H1 (cell line): ENCODE results near the gene PDCL3. TPM values are rescaled to one million over a fixed set of nuclear protein-coding genes. Genes with fewer than 3 reads are reported as not detected.
A peak's percentile ranks its signal among the peaks of the same experiment; 100 is the strongest.

Experiments used
- CTCF ChIA-PET: fragments of 300-600 bp; sonication (Branson Sonifier 250); formaldehyde crosslinking; loops from one replicate; lab custom pipeline; 2021; ENCODE audit not compliant: partially characterized antibody; lab: Charles Lee
- POLR2A ChIA-PET: fragments of 300-600 bp; sonication (Branson Sonifier 250); formaldehyde crosslinking; loops from one replicate; lab custom pipeline; 2021; ENCODE audit warnings: inconsistent platforms; ENCODE audit not compliant: partially characterized antibody; lab: Charles Lee
- DNase-seq, 2 experiments: peaks; one replicate each; pipeline versions ENCODE4 v3.0.0 to v3.0.0-alpha.2; 2010 to 2022; ENCODE audit warnings: low spot score in 2 of 2, low read depth in 1 of 2, mixed read lengths in 1 of 2
- FAIRE-seq: peaks from 2 replicates; lab custom pipeline; 2011; peaks lifted over from hg19 to GRCh38; lab: Jason Lieb, UNC
- H2AFZ ChIP-seq: 2 replicates; pipeline ENCODE4 v1.8.1; 2012; ENCODE audit warnings: low read length, inconsistent platforms
- H2AK5ac ChIP-seq: 2 replicates; pipeline ENCODE4 v1.6.1; 2013; ENCODE audit warnings: low read depth, low read length
- H2BK120ac ChIP-seq: replicated peaks from 2 replicates; pipeline ENCODE3; 2013; ENCODE audit warnings: low read depth, low read length, inconsistent platforms
- H2BK12ac ChIP-seq: 2 replicates; pipeline ENCODE4 v1.6.1; 2013; ENCODE audit warnings: low read depth, low read length
- H2BK15ac ChIP-seq: 2 replicates; pipeline ENCODE4 v1.6.1; 2013; ENCODE audit warnings: low read length
- H2BK20ac ChIP-seq: 2 replicates; pipeline ENCODE4 v1.6.1; 2013; ENCODE audit warnings: low read length
- H2BK5ac ChIP-seq: 2 replicates; pipeline ENCODE4 v1.6.1; 2013; ENCODE audit warnings: low read depth, low read length
- H3K14ac ChIP-seq: 2 replicates; pipeline ENCODE4 v1.6.1; 2013; ENCODE audit warnings: inconsistent platforms; ENCODE audit not compliant: insufficient read length
- H3K18ac ChIP-seq: 2 replicates; pipeline ENCODE4 v1.6.1; 2013; ENCODE audit warnings: low read length; ENCODE audit errors: extremely low read depth
- H3K23ac ChIP-seq: 2 replicates; pipeline ENCODE4 v1.6.1; 2013; ENCODE audit warnings: inconsistent platforms; ENCODE audit not compliant: insufficient read length
- H3K23me2 ChIP-seq: 2 replicates; pipeline ENCODE4 v1.6.1; 2013; ENCODE audit warnings: low read depth, low read length
- H3K27ac ChIP-seq: 2 replicates; pipeline ENCODE4 v1.6.1; 2011; ENCODE audit warnings: low read depth, low read length, inconsistent platforms
- H3K27me3 ChIP-seq, 4 experiments: replicated peaks in 1 of 4; 1 replicate in 1 of 4; 2 replicates in 3 of 4; pipeline versions ENCODE4 v1.6.1 to v1.8.1; 2011 to 2013; ENCODE audit warnings: low read length in 3 of 4, mild to moderate bottlenecking in 3 of 4, inconsistent platforms in 2 of 4, mixed read lengths in 2 of 4, moderate library complexity in 1 of 4; ENCODE audit not compliant: control insufficient read depth in 3 of 4, insufficient read depth in 3 of 4; ENCODE audit errors: extremely low read depth in 1 of 4
- H3K36me3 ChIP-seq, 4 experiments: 2 replicates each; pipeline versions ENCODE4 v1.6.1 to v1.8.1; 2011 to 2013; ENCODE audit warnings: mild to moderate bottlenecking in 4 of 4, low read length in 3 of 4, moderate library complexity in 2 of 4, control low read depth in 1 of 4, inconsistent platforms in 1 of 4; ENCODE audit not compliant: insufficient read depth in 4 of 4, control insufficient read depth in 2 of 4
- H3K4ac ChIP-seq: replicated peaks from 2 replicates; pipeline ENCODE3; 2013; ENCODE audit warnings: low read length, low read depth, mixed read lengths, inconsistent platforms; ENCODE audit not compliant: insufficient read length
- H3K4me1 ChIP-seq, 4 experiments: replicated peaks in 1 of 4; 1 replicate in 1 of 4; 2 replicates in 3 of 4; pipeline versions ENCODE4 v1.6.1 to v1.8.1; 2011 to 2013; ENCODE audit warnings: low read length in 3 of 4, inconsistent platforms in 2 of 4, mixed read lengths in 1 of 4; ENCODE audit not compliant: insufficient read depth in 4 of 4, control insufficient read depth in 3 of 4
- H3K4me2 ChIP-seq, 2 experiments: 2 replicates each; pipeline versions ENCODE4 v1.6.1 to v1.8.1; 2011 to 2013; ENCODE audit warnings: low read depth in 2 of 2, low read length in 2 of 2, control low read depth in 1 of 2, inconsistent platforms in 1 of 2, mild to moderate bottlenecking in 1 of 2; ENCODE audit not compliant: insufficient read depth in 1 of 2
- H3K4me3 ChIP-seq, 4 experiments: fragments of 200-600, 300-600 bp in 1 of 4; sonication (generic), shearing (Covaris generic), sonication (Bioruptor Twin) in 1 of 4; 2 replicates each; pipeline versions ENCODE4 v1.5.1 to v1.8.1; 2011 to 2016; ENCODE audit warnings: low read length in 4 of 4, low read depth in 3 of 4, control low read depth in 2 of 4, inconsistent platforms in 2 of 4, mild to moderate bottlenecking in 2 of 4, mixed read lengths in 1 of 4, moderate library complexity in 1 of 4; ENCODE audit not compliant: insufficient read depth in 2 of 4; ENCODE audit errors: extremely low read depth in 1 of 4
- H3K56ac ChIP-seq: replicated peaks from 2 replicates; pipeline ENCODE3; 2013; ENCODE audit warnings: low read depth, mild to moderate bottlenecking, mixed read lengths, low read length, inconsistent platforms; ENCODE audit not compliant: insufficient read length
- H3K79me1 ChIP-seq: 2 replicates; pipeline ENCODE4 v1.6.1; 2013; ENCODE audit warnings: low read depth, low read length, control low read depth
- H3K79me2 ChIP-seq, 2 experiments: 2 replicates each; pipeline versions ENCODE4 v1.6.1 to v1.8.1; 2012 to 2013; ENCODE audit warnings: low read length in 2 of 2, mild to moderate bottlenecking in 2 of 2, inconsistent platforms in 1 of 2; ENCODE audit not compliant: insufficient read depth in 2 of 2, control insufficient read depth in 1 of 2
- H3K9ac ChIP-seq, 4 experiments: replicated peaks in 1 of 4; 1 replicate in 1 of 4; 2 replicates in 3 of 4; pipeline versions ENCODE4 v1.6.1 to v1.8.1; 2011 to 2013; ENCODE audit warnings: low read depth in 3 of 4, low read length in 3 of 4, control low read depth in 2 of 4, mild to moderate bottlenecking in 2 of 4, moderate library complexity in 2 of 4, inconsistent platforms in 1 of 4; ENCODE audit errors: extremely low read depth in 1 of 4
- H3K9me3 ChIP-seq, 2 experiments: 2 replicates each; pipeline versions ENCODE4 v1.6.1 to v1.8.1; 2012 to 2013; ENCODE audit warnings: mild to moderate bottlenecking in 2 of 2, moderate library complexity in 2 of 2, control low read depth in 1 of 2, inconsistent platforms in 1 of 2, low read depth in 1 of 2, low read length in 1 of 2, mixed read lengths in 1 of 2; ENCODE audit not compliant: insufficient read depth in 2 of 2
- H4K20me1 ChIP-seq, 2 experiments: replicated peaks in 1 of 2; 2 replicates each; pipeline versions ENCODE3 to v1.8.1; 2011 to 2013; ENCODE audit warnings: inconsistent platforms in 2 of 2, low read length in 2 of 2, mild to moderate bottlenecking in 1 of 2; ENCODE audit not compliant: insufficient read depth in 2 of 2, control insufficient read depth in 1 of 2
- H4K5ac ChIP-seq: 2 replicates; pipeline ENCODE4 v1.6.1; 2013; ENCODE audit warnings: low read length, low read depth, mixed read lengths, inconsistent platforms; ENCODE audit not compliant: insufficient read length
- H4K8ac ChIP-seq: 2 replicates; pipeline ENCODE4 v1.8.0; 2013; ENCODE audit warnings: mild to moderate bottlenecking, moderate library complexity, low read length, inconsistent platforms; ENCODE audit not compliant: insufficient read depth; ENCODE audit errors: extremely low read depth
- H4K91ac ChIP-seq: replicated peaks from 2 replicates; pipeline ENCODE3; 2013; ENCODE audit warnings: low read length, mixed read lengths, inconsistent platforms; ENCODE audit not compliant: insufficient read length
- WGBS, 2 experiments: shearing (Covaris generic) in 1 of 2; methylation state at CpG; one replicate each; pipeline versions ENCODE4 v1.1.6 to v1.1.7; 2013 to 2015; ENCODE audit warnings: low lambda C conversion rate in 2 of 2, mixed read lengths in 2 of 2, inconsistent platforms in 1 of 2, low coverage in 1 of 2, missing lambda C conversion rate in 1 of 2; ENCODE audit not compliant: insufficient replicate concordance in 2 of 2, insufficient coverage in 1 of 2, insufficient read length in 1 of 2; ENCODE audit errors: extremely low coverage in 1 of 2, missing lambda C conversion rate in 1 of 2; 5-methylcytosine and 5-hydroxymethylcytosine counted together
- polyA plus RNA-seq, 7 experiments: library from polyadenylated mRNA; depleted of rRNA in 3 of 7; stranded (reverse) in 5 of 7; unstranded in 2 of 7; fragments of >200 nt in 5 of 7; fragments of 200-250 nt in 2 of 7; gene quantifications; 1 replicate in 5 of 7; 2 replicates in 1 of 7; 4 replicates in 1 of 7; pipeline versions ENCODE4 v1.2.1 to v1.2.3, GENCODE V29; 2011 to 2013; ENCODE audit warnings: missing spikeins in 2 of 7, mixed read lengths in 2 of 7
- total RNA-seq: library from RNA; stranded (reverse); fragmentation: NEBNext Ultra II Directional; extraction: Animal tissue kit (Norgen Biotek cat#: 25700); gene quantifications from 2 replicates; pipeline ENCODE4 v1.2.1, GENCODE V29; 2021

The PDCL3 gene
- total and polyA plus RNA-seq, 2 of the 8 experiments (the other 6 are each of a cell fraction or from before 2014, with no cell fraction given): 19.8 to 29.4 TPM

DNA sequence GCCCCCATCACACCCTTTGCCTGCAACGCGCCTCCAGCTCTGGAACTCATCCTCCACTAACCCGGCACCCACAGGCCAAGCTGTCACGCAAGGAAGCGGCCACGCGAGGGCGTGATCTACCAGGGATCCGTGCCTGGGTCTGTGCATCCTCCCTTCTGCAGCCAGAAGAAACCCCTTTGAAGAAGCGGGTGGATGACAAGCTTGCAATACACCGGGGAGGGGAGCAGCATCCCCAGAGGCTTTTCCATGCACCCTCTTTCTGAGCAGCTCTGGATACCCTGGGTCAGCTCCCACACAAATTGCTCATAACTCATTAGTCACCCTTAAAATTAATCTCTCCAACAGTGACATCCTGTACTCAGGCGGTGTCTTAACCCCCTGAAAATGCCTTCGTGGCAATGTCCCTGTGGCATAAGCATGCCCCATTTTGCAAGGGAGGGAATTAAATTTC is 47.6 kb downstream of the PDCL3 start:
- Histone ChIP-seq H3K4me3 (no peak overlapping the region), H3K23me2 (no peaks in the 10 kb centered on the region), H3K27ac (no peak overlapping the region), H3K4me2 (no peak overlapping the region), H3K4ac (no peak overlapping the region), H3K56ac (no peak overlapping the region), H3K9ac (no peak overlapping the region), H3K79me2 (no peaks in the 10 kb centered on the region), H3K79me1 (no peaks in the 10 kb centered on the region), H2BK120ac (no peak overlapping the region), H2BK15ac (no peak overlapping the region), H4K91ac (no peak overlapping the region), H2AFZ (no peak overlapping the region), H3K4me1 (peaks cover 0 to 4% (median 2%) of the 10 kb centered on the region in 4 experiments; a peak in 2 of 7 replicates), H2BK20ac (no peak overlapping the region), H3K14ac (no peak overlapping the region), H2AK5ac (no peak overlapping the region), H4K8ac (no peak overlapping the region; the same call in 1 of the 2 replicates), H2BK5ac (no peak overlapping the region), H2BK12ac (no peak overlapping the region), H3K27me3 (no peaks in the 10 kb centered on the region), H4K5ac (no peak overlapping the region), H3K9me3 (no peaks in the 10 kb centered on the region), H3K36me3 (no peaks in the 10 kb centered on the region), H3K18ac (no peak overlapping the region), H4K20me1 (no peaks in the 10 kb centered on the region), H3K23ac (no peak overlapping the region)
- ChIA-PET POLR2A (interaction anchor here (1.8 kb wide), 1 partner anchor 392 kb away, joined by 6 read pairs; the partner anchor contains the start of gene RPL31), CTCF (interaction anchor here (0.6 to 2.2 kb wide), 33 partner anchors 8 to 607 kb away, joined by 3 to 13 read pairs (median 3); no protein-coding TSS in a partner anchor)
- peak; percentile 36 to 85 for DNase-seq
- 45% methylated on average over 13 of the region's 13 CpGs; no CpG with 5 or more reads in 1 of the 2 experiments for WGBS, 2 experiments
- FAIRE-seq: peak; percentile 42
